ENCODE results near the gene SUMO2.

DNA sequence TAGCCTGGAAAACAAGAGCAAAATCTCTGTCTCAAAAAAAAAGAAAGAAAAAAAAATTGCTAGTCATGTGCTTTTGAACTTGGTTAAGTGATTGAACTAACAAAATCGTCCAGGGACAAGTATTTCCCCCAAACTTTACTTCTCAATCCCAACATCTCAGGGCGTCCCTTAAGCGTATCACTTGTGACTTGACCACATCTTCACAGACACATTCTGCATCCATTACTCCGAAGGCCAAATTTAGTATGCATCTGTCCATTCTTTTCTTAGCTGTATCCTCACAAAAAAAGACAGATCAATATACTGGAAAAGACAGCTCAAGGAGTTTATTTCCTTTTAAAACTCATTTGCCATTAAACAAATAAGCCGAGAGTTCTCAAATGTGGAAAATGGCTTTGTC, 22.5 kb downstream of the SUMO2 start:
- no peak for TF ChIP-seq CREB1 (CRISPR knock-in tag; IDR thresholded peaks at IDR 0.05)
- no peak for TF ChIP-seq CREM (CRISPR knock-in tag; IDR thresholded peaks at IDR 0.05)
